PC-9 (cell line): ENCODE data around the gene PTPRG.

ENCODE experiments used
- EZH2 ChIP-seq: fragments of 200-600 bp; sonication (generic); IDR thresholded peaks from 2 replicates; pipeline ENCODE4 v1.8.0; 2017; ENCODE audit warnings: antibody characterized with exemption, low read depth
- TF ChIP-seq, protein P1 (sequence below): fragments of 200-600 bp; sonication (generic); conservative IDR thresholded peaks from 2 replicates; pipeline ENCODE4 v1.6.1; 2017; ENCODE audit warnings: mixed run types, antibody characterized with exemption, mild to moderate bottlenecking, moderate library complexity

DNA sequence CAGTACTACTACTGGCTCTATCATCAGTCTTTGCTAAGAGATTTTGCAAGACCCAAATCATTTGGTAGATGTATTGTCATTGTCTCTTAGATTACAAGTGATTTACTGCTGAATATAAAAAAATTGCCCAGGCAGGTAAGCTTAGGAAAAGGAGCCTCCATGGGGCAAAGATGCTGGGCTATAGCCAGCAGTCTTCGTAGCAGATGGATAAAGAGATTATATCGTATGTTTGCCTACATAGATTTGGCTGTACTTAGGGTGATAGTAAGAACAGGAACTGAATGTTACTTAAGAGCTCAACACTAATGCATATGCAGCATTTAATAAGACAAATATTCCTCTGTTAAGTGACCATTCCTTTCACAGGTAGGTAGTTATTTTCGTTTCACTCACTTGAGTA lies 48.9 kb downstream of the PTPRG start:
- no peak for TF ChIP-seq EZH2
- TF ChIP-seq, protein P1, sequence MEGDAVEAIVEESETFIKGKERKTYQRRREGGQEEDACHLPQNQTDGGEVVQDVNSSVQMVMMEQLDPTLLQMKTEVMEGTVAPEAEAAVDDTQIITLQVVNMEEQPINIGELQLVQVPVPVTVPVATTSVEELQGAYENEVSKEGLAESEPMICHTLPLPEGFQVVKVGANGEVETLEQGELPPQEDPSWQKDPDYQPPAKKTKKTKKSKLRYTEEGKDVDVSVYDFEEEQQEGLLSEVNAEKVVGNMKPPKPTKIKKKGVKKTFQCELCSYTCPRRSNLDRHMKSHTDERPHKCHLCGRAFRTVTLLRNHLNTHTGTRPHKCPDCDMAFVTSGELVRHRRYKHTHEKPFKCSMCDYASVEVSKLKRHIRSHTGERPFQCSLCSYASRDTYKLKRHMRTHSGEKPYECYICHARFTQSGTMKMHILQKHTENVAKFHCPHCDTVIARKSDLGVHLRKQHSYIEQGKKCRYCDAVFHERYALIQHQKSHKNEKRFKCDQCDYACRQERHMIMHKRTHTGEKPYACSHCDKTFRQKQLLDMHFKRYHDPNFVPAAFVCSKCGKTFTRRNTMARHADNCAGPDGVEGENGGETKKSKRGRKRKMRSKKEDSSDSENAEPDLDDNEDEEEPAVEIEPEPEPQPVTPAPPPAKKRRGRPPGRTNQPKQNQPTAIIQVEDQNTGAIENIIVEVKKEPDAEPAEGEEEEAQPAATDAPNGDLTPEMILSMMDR = no peak
